ENCODE data around the gene HOXA1. TPM values are rescaled to one million over a fixed set of nuclear protein-coding genes. Genes with fewer than 3 reads are reported as not detected.

HOXA1 gene
- total RNA-seq, 2 experiments from 2014 or later = 0.12 to 0.14 TPM

DNA sequence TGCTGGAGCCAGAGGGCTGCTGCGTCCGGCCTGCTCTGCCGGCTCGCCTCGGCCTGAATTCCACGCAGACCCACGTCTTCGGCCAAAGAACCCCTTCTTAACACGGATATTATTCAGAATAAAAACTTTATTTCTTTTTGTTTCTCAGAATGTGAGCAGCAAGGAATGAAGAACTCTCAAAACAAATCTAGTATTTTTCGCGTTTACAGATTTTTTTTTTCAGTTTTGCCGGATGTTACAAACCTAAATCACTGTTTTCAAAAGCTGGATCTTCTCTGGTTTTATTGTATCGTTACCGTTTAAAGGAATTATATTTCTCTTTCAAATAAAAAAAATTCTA lies 11.1 kb upstream of the HOXA1 start:
- Mint-ChIP-seq H3K27me3 (peaks cover 43% of the 10 kb centered on the region), H3K9me3 (ENCODE audit: low read depth) (no peaks in the 10 kb centered on the region), H3K36me3 (ENCODE audit: low read depth) (no peaks in the 10 kb centered on the region), H3K4me1 (peaks cover 15% of the 10 kb centered on the region), H3K27ac (no peak overlapping the region), H3K4me3 (no peak overlapping the region)
- intact Hi-C loops (cut with DNase I, micrococcal nuclease) = no loop called here
- CTCF ChIA-PET = no interaction called here
- POLR2A ChIA-PET = no interaction called here
- DNase-seq (no peak), ATAC-seq (no peak)

DNA sequence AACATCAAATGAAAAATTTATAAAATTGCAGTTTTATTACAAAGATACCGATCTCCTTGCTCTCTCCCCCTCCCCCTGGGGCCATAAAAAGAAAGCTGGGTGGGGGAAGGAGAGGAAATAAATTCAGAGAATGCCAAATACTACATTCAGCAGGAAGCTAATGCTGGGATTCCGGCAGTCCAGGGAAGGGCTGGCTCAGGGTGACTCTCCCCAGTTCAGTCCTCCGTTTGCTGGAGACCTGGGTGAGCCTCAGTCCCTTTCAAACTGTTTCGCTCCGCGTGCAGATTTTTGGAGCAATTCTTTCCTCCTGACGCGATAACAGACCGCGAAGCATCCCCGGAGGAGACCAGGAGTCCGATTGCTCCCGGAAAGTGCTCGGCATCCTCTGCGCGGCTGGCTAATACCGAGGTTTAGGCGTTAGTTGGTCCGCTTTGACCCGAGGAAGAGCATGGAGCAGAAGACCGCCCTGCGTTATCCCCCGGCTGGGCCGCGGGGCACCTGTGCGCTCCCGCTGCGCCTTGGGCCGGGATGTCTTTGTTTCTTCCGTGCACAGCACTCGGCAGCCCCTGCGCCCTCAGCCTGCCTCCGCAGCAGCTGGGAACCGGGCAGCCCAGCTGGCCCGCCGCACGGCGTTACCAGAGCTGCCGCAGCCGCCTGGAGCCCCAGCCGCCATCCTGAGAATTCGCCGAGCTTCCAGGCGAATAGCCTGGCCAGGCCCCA lies 10.5 kb upstream of the HOXA1 start:
- CTCF ChIA-PET = no interaction called here
- ATAC-seq (no peak), DNase-seq (no peak)
- H3K9me3 Mint-ChIP-seq (ENCODE audit: low read depth) = no peaks in the 10 kb centered on the region
- H3K36me3 Mint-ChIP-seq (ENCODE audit: low read depth) = no peaks in the 10 kb centered on the region
- intact Hi-C loops (cut with DNase I, micrococcal nuclease) = no loop called here
- POLR2A ChIA-PET = no interaction called here
- H3K27ac Mint-ChIP-seq = no peak overlapping the region
- H3K4me1 Mint-ChIP-seq = peaks cover 18% of the 10 kb centered on the region
- peaks cover 46% of the 10 kb centered on the region for H3K27me3 Mint-ChIP-seq
- H3K4me3 Mint-ChIP-seq = no peak overlapping the region

- Mint-ChIP-seq H3K27me3 (peaks cover 55% of the 10 kb centered on the region), H3K36me3 (ENCODE audit: low read depth) (no peaks in the 10 kb centered on the region), H3K27ac (no peak overlapping the region), H3K4me1 (peaks cover 18% of the 10 kb centered on the region), H3K9me3 (ENCODE audit: low read depth) (no peaks in the 10 kb centered on the region), H3K4me3 (no peak overlapping the region)
- intact Hi-C loops (cut with DNase I, micrococcal nuclease) = no loop called here
- no peak for ATAC-seq
- ChIA-PET POLR2A (no interaction called here), CTCF (interaction anchor here (0.6 kb wide), 1 partner anchor 45 kb away, joined by 3 read pairs; no protein-coding TSS in a partner anchor)
- no peak for DNase-seq
These were observed 9.7 kb upstream of the HOXA1 start for GRCh38 chr7:27105301-27106031.

DNA sequence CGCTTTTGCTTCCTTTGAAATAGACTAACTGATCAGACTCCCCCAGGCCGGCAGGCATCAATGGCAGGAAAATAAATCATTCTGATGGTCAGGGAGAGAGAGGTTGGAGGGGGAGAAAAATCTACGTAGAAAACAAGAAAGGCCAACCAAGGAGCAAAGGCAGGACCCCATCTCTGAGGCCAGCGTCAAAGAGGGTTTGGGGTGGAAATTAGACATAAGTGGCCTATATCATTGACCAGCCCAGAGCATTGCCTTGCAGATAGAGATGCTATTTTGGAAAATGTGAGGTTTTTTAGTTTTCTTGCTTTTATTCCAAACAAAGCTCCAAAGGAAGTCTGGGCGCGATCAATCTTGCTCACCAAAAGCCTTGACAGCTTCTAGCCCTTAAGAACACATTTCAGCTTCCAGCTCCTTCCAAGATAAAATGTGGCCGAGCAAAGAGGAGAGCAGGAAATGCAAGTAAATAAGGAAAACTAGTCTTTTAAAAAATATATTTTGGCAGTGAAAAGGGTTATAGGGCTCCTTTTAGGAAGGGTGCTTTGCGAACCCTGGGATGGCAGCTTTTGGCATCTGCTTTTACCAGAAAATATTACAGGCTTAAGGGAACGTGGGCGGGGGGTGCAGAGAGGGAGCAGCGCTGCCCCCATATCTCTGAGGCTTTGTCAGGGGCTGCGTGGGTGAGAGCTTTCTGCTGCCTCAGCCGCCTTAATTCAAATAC lies 8.7 kb upstream of the HOXA1 start:
- Mint-ChIP-seq H3K36me3 (ENCODE audit: low read depth) (no peaks in the 10 kb centered on the region), H3K4me3 (no peak overlapping the region), H3K27ac (no peak overlapping the region), H3K9me3 (ENCODE audit: low read depth) (no peaks in the 10 kb centered on the region), H3K4me1 (peaks cover 18% of the 10 kb centered on the region), H3K27me3 (peaks cover 62% of the 10 kb centered on the region)
- intact Hi-C loops (cut with DNase I, micrococcal nuclease) = no loop called here
- ChIA-PET POLR2A (no interaction called here), CTCF (interaction anchor here (0.6 to 1.0 kb wide), 2 partner anchors 46 to 75 kb away, joined by 3 read pairs; no protein-coding TSS in a partner anchor)
- ATAC-seq (no peak), DNase-seq (no peak)

GRCh38 chr7:27103489-27104226 lies 7.9 kb upstream of the HOXA1 start:
- no peak overlapping the region for H3K27ac Mint-ChIP-seq
- CTCF ChIA-PET = no interaction called here
- DNase-seq = no peak

GRCh38 chr7:27102581-27103442 lies 7.0 kb upstream of the HOXA1 start, which contains the start of gene HOXA2:
TSS of gene HOXA2 (minus strand) at chr7:27102683. CDS start at chr7:27102500, 183 bp downstream.
- ChIA-PET CTCF (no interaction called here), POLR2A (no interaction called here)
- no peaks in the 10 kb centered on the region for H3K36me3 Mint-ChIP-seq (ENCODE audit: low read depth)
- ATAC-seq = no peak
- intact Hi-C loops (cut with DNase I, micrococcal nuclease) = no loop called here
- no peaks in the 10 kb centered on the region for H3K9me3 Mint-ChIP-seq (ENCODE audit: low read depth)
- no peak within 1 kb of the TSS for H3K27ac Mint-ChIP-seq
- peaks cover 26% of the 10 kb centered on the region for H3K4me1 Mint-ChIP-seq
- peak; percentile 17 for DNase-seq
- H3K4me3 Mint-ChIP-seq = peak within 1 kb of the TSS; percentile 30
- H3K27me3 Mint-ChIP-seq = peaks cover 78% of the 10 kb centered on the region

More at GRCh38 chr7:27103489-27104226, 7.9 kb upstream of the HOXA1 start:
- H3K4me3 Mint-ChIP-seq = no peak overlapping the region
- POLR2A ChIA-PET = no interaction called here
- H3K4me1 Mint-ChIP-seq = peaks cover 22% of the 10 kb centered on the region
- ATAC-seq = no peak
- H3K9me3 Mint-ChIP-seq (ENCODE audit: low read depth) = no peaks in the 10 kb centered on the region
- peaks cover 70% of the 10 kb centered on the region for H3K27me3 Mint-ChIP-seq
- no peaks in the 10 kb centered on the region for H3K36me3 Mint-ChIP-seq (ENCODE audit: low read depth)
- intact Hi-C loops (cut with DNase I, micrococcal nuclease) = no loop called here

- intact Hi-C loops (cut with DNase I, micrococcal nuclease) = no loop called here
- POLR2A ChIA-PET = no interaction called here
These were observed 6.3 kb upstream of the HOXA1 start for GRCh38 chr7:27101957-27102580.

DNA sequence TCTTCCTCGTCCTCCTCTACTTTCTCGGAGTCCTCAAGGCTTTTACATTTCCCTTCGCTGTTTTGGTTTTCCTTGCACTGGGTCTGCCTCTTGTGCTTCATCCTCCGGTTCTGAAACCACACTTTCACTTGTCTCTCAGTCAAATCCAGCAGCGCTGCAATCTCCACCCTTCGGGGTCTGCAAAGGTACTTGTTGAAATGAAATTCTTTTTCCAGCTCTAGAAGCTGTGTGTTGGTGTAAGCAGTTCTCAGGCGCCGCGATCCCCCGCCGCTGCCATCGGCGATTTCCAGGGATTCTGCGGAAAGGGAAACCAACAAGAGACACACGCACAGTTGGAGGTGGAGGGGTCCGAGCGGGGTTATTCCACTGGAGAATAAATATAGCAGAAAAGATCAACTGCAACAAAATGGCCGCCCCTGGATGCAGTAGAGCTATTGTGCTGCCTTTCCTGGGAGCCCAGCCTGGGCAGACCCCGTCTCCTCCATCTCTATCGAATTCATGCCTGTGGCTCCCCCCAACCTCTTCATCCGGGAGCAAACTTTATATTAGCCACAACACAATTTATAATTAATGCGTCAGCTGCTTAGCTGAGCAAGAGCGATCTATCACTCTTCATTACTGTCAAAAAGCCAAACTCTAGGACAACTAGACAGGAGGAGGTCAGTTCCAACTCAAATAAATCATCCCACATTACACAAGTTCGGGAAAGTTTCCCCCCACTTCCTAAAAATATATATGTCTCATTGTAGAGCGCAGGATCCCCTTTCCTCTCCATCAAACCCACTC lies 5.6 kb upstream of the HOXA1 start:
- DNase-seq = no peak
- no peaks in the 10 kb centered on the region for H3K9me3 Mint-ChIP-seq (ENCODE audit: low read depth)
- no peak overlapping the region for H3K4me3 Mint-ChIP-seq
- CTCF ChIA-PET = interaction anchor here (0.6 to 1.0 kb wide), 2 partner anchors 33 to 60 kb away, joined by 3 read pairs; no protein-coding TSS in a partner anchor
- POLR2A ChIA-PET = no interaction called here
- H3K27me3 Mint-ChIP-seq = peaks cover 84% of the 10 kb centered on the region
- H3K4me1 Mint-ChIP-seq = peaks cover 34% of the 10 kb centered on the region
- no peaks in the 10 kb centered on the region for H3K36me3 Mint-ChIP-seq (ENCODE audit: low read depth)
- intact Hi-C loops (cut with DNase I, micrococcal nuclease) = no loop called here
- H3K27ac Mint-ChIP-seq = no peak overlapping the region
- ATAC-seq = no peak

More at GRCh38 chr7:27101957-27102580, 6.3 kb upstream of the HOXA1 start:
- DNase-seq = no peak
- Mint-ChIP-seq H3K36me3 (ENCODE audit: low read depth) (no peaks in the 10 kb centered on the region), H3K4me1 (peaks cover 33% of the 10 kb centered on the region), H3K4me3 (no peak overlapping the region), H3K27me3 (peaks cover 83% of the 10 kb centered on the region), H3K27ac (no peak overlapping the region), H3K9me3 (ENCODE audit: low read depth) (no peaks in the 10 kb centered on the region)
- no peak for ATAC-seq
- CTCF ChIA-PET = interaction anchor here (1.0 kb wide), 1 partner anchor 32 kb away, joined by 3 read pairs; no protein-coding TSS in a partner anchor

- Mint-ChIP-seq H3K9me3 (ENCODE audit: low read depth) (no peaks in the 10 kb centered on the region), H3K4me1 (peaks cover 35% of the 10 kb centered on the region), H3K27me3 (peaks cover 80% of the 10 kb centered on the region), H3K4me3 (no peak overlapping the region), H3K36me3 (ENCODE audit: low read depth) (no peaks in the 10 kb centered on the region), H3K27ac (no peak overlapping the region)
- DNase-seq (no peak), ATAC-seq (no peak)
- POLR2A ChIA-PET = no interaction called here
- CTCF ChIA-PET = interaction anchor here (0.6 to 0.7 kb wide), 2 partner anchors 60 to 247 kb away, joined by 3 read pairs; no protein-coding TSS in a partner anchor
- intact Hi-C loops (cut with DNase I, micrococcal nuclease) = no loop called here
These were observed 4.9 kb upstream of the HOXA1 start for GRCh38 chr7:27100694-27101170.

Data from activated CD4-positive, alpha-beta T cell treated with anti-CD3 and anti-CD28 coated beads for 36 hours (primary cell).